Stimulated activated CD4-positive, alpha-beta T cell treated with anti-CD3 and anti-CD28 coated beads, Interleukin-2, amount 100 ng/mL, for 48 hours (primary cell): ENCODE results near the gene FAM193B.

ENCODE experiments used
- DNase-seq, 2 donors: peaks; one replicate each; pipeline ENCODE4 v3.0.0-alpha.2; 2020

Gene FAM193B

GRCh38 chr5:177554474-177555111 lies at the start of gene FAM193B:
FAM193B (minus strand) TSS chr5:177554563; CDS start chr5:177554458, 105 bp downstream.
- DNase-seq = peak; percentile 93 to 94

GRCh38 chr5:177604116-177604521 lies 49.8 kb upstream of the FAM193B start:
- no peak for DNase-seq

DNA sequence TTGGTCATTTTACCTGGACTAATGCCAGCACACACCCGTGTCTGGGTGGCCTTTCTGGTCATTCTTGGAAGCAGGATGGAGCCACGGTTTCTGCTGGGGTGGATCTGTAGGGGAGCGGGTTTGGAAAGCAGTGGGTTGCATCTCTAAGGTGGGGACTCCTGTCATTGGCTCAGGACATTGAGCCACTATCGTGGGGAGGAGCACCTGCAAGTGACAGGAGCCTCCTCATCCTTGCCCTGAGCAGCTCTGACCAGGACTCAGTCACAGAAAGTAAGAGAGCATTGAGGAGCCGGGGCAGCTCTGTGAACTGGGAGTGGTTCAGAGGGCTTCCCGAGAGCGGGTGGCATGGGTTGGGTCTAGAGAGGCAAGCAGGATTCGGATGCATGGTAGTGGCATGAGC lies 49.3 kb upstream of the FAM193B start:
- DNase-seq = no peak

- no peak for DNase-seq
These were observed 48.1 kb upstream of the FAM193B start for GRCh38 chr5:177602458-177602830.

- no peak for DNase-seq
These were observed 47.5 kb upstream of the FAM193B start for GRCh38 chr5:177601577-177602457.

GRCh38 chr5:177601126-177601525 lies 46.8 kb upstream of the FAM193B start:
- DNase-seq = no peak

GRCh38 chr5:177600508-177601018 lies 46.2 kb upstream of the FAM193B start:
- DNase-seq = no peak

- peak; percentile 86 to 95 for DNase-seq
These were observed 45.6 kb upstream of the FAM193B start, which contains the start of gene B4GALT7 for GRCh38 chr5:177599731-177600507. B4GALT7 (plus strand) TSS chr5:177600132; CDS start chr5:177600211, 79 bp downstream.

- no peak for DNase-seq
These were observed 44.1 kb upstream of the FAM193B start for GRCh38 chr5:177598477-177598876.

GRCh38 chr5:177596775-177597238 lies 42.4 kb upstream of the FAM193B start:
- DNase-seq = no peak

DNA sequence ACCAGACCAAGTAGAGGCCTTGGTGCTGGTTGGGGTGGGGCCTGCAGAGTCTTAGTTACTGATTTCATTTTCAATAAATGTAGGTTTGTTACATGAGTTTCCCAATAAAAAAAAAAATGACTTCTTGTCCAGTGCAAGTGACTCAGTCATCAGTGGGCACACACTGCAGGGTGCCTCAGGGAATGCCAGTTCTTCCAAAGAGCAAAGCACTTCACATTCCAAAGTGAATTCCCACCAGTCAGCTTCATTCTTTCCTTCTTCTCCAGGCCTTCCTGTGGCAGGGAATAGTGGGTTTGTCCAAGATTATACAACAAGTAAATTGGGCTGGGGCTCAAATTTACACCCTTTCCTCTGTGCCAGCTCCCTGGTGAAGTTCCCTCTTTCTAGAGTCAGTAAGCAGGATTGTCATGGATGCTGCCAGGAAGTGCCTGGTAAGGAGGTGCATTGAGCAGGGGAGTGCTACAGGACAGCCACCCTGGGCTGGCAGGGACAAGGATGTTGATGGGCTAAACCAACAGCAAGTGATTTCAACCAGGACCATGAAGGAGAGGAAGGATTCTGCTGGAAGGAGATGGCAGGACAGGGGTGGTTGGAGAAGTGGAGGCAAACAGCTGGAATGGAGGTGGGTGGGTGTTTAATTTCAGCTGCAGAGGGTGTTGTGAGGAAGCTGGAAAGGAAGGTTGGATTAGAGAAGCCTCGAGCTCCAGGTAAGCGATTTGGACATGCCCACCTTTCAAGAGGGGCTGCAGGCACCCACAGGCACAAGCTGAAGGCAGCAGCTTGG lies 41.8 kb upstream of the FAM193B start:
- no peak for DNase-seq

GRCh38 chr5:177595026-177595585 lies 40.7 kb upstream of the FAM193B start:
- DNase-seq = no peak

GRCh38 chr5:177594071-177594470 lies 39.7 kb upstream of the FAM193B start:
- no peak for DNase-seq

DNA sequence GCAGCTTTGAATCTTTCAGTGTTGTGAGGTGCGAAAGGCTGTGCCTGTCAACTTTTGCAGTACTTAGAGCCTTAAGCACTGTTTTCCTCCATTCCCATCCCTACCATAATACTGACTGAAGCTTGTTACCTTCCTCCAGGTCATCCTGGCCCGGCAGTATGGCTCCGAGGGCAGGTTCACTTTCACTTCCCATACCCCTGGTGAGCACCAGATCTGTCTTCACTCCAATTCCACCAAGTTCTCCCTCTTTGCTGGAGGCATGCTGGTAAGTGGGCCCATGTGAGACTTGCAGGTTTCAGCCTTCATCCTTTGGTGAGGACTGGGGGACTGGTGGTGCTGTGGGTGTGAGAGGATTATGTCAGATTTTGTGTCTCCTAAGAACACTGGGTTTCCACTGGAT lies 39.1 kb upstream of the FAM193B start:
- no peak for DNase-seq

GRCh38 chr5:177592905-177593304 lies 38.5 kb upstream of the FAM193B start:
- no peak for DNase-seq

DNA sequence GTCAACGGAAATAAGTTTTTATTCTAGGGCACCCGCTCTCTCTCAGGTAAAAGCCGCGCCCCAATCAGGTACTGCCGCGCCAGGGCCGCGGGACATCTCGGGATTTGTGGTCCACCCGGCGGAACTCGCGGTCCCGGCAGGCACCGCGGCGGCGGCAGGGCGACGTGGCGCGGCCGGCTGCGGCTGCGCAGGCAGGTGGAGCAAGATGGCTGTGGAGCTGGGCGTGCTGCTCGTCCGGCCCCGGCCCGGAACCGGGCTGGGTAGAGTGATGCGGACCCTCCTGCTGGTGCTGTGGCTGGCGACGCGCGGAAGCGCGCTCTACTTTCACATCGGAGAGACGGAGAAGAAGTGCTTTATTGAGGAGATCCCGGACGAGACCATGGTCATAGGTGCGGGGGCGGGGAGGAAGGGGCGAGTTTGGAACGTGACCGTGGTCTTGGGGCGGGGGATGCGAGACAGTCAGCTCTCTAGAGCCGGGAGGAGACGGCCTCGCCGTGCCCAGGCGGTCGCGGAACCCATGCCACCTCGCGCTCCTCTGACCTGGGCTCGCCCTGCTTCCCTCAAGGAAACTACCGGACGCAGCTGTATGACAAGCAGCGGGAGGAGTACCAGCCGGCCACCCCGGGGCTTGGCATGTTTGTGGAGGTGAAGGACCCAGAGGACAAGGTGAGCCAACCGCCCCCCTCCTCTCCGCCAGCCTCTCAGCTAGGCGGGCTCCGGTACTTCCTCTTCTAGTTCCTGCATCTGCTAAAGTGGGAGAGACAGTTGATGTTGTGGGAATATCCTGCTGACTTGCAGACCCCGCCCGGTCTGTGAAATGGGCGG lies 37.9 kb upstream of the FAM193B start, which contains the start of gene TMED9:
TMED9 (plus strand) TSS at position 194 of the 825 bp plus-strand sequence; CDS start at position 206, 12 bp downstream.
- peak; percentile 82 to 89 for DNase-seq

DNA sequence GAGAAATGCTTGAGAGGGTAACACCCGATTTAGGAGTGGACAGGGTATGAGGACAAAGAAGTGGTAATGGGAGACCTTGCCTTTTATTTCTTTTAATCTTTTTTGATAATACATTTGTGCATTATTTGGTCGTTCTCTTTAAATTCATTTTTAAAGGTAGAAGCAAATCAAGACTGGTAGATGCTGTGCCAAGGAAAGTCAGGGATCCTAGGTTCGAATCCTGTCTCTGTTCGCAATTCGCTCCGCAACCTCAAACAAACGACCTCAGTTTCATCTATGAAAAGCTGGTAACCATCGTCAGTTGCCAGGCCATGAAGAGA lies 37.3 kb upstream of the FAM193B start:
- no peak for DNase-seq

GRCh38 chr5:177590406-177590805 lies 36.0 kb upstream of the FAM193B start:
- no peak for DNase-seq

- DNase-seq = no peak
These were observed 34.1 kb upstream of the FAM193B start for GRCh38 chr5:177588413-177588909.

DNA sequence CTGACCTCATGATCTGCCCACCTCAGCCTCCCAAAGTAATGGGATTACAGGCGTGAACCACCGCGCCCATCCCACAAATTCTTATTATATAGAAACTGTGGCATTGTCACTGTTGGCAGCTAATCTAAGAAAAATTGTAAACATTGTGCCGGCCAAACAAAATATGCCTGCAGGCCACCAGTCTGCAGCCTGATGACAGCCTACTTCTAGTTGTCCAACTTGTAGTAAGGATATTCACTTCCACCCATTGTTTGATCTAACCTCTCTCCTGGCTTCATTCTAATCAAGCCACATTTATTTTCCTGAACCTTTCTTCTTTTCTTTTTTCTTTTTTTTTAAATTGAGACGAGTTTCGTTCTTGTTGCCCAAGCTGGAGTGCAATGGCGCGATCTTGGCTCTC lies 24.0 kb upstream of the FAM193B start:
- DNase-seq = no peak

DNA sequence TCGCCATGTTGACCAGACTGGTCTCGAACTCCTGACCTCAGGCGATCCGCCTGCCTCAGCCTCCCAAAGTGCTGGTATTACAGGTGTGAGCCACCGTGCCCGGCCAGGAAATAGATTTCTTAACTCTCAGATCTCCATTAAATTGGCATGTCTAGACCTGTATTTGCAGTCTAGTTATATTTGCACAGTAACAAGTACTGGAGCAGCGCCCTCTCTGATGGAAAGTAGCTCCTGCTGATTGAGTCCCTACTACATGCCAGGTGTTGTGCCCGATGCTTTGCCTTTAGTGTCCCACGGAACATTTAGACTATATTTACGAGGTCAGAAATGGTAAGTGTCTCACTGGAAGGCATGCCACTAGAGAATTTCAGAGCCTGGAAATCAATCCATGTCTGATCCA lies 21.8 kb upstream of the FAM193B start:
- no peak for DNase-seq
